Activated T-helper 2 cell treated with anti-CD3 and anti-CD28 coated beads, Interferon-gamma antibody, Interleukin-2, Interleukin-4, amounts not matched to agents 10 μg/mL and 5 μg/mL and 100 μg/mL, durations not matched to agents 14 hours and 24 hours and 36 hours (primary cell): ENCODE measurements around the gene ITPR2. TPM values are rescaled to one million over a fixed set of nuclear protein-coding genes. Genes with fewer than 3 reads are reported as not detected.

Experiments
- DNase-seq: peaks from one replicate; pipeline ENCODE4 v3.0.0; 2021; ENCODE audit warnings: low spot score
- H3K27ac Mint-ChIP-seq: one replicate; pipeline ENCODE4 v1.8.0; 2021; ENCODE audit warnings: mixed read lengths
- H3K27me3 Mint-ChIP-seq: one replicate; pipeline ENCODE4 v1.8.0; 2021; ENCODE audit warnings: low read depth, mixed read lengths
- H3K36me3 Mint-ChIP-seq: one replicate; pipeline ENCODE4 v1.8.0; 2021; ENCODE audit warnings: low read depth, mixed read lengths
- H3K4me1 Mint-ChIP-seq: one replicate; pipeline ENCODE4 v1.8.0; 2021; ENCODE audit warnings: low read depth, mixed read lengths
- H3K4me3 Mint-ChIP-seq: one replicate; pipeline ENCODE4 v1.8.0; 2021; ENCODE audit warnings: low read depth, mild to moderate bottlenecking, moderate library complexity, mixed read lengths
- H3K9me3 Mint-ChIP-seq: one replicate; pipeline ENCODE4 v1.8.0; 2021; ENCODE audit warnings: mixed read lengths
- intact Hi-C: fragments of 100-400 bp; cut with micrococcal nuclease; formaldehyde crosslinking; loops from one replicate; pipeline ENCODE4 v1.15.1; 2023
- total RNA-seq: library from RNA; stranded (reverse); gene quantifications from 2 replicates; pipeline ENCODE4 v1.2.3, GENCODE V29; 2022

ITPR2 gene
- total RNA-seq, 1 donor from 2014 or later, result 49.3 TPM

DNA sequence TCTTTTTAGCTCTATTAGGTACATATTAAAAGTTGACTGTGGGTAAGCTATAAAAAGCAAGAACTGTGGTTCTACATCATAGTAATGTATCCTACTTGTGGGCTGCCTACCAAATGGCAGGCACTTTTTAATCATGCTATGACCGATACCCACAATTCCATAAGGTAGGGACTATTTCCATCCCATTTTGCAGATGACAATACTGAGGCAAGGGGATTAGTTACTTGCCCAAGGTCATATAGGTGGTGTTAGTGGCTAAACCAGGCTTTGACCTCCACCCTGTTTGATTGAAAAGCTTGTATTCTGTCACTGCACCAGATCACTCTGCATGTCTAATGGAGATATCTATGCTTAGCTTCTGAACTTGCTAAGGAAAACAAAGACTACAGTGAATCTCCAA, 485.7 kb downstream of the ITPR2 start:
- Mint-ChIP-seq H3K9me3 (no peaks in the 10 kb centered on the region), H3K36me3 (no peaks in the 10 kb centered on the region), H3K4me3 (no peak overlapping the region), H3K27me3 (no peaks in the 10 kb centered on the region), H3K27ac (no peak overlapping the region), H3K4me1 (peaks cover 16% of the 10 kb centered on the region)
- intact Hi-C loops, result loop anchor here (2.0 kb wide), 1 partner anchor 48 kb away; no protein-coding TSS in a partner anchor
- no peak for DNase-seq

DNA sequence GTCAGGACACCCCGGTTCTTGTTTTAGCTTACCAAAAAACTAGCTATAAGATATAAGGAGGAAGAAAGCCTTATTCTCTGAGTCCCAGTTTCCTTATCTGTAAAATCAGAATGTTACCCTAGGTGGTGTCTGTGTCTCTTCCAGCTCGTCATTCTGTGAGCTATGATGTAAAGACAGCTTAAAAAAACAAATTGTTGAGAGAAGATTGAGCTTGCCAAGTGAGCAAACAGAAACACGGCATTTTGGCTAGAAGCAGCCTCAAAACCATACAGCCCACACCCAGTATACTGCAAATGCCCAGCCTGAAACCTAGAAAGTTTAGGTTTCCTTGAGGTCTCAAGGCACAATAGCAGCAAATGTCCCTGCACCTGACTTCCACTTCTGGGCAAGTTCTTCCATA, 486.3 kb downstream of the ITPR2 start:
- Mint-ChIP-seq H3K4me1 (peaks cover 16% of the 10 kb centered on the region), H3K36me3 (peaks cover 2% of the 10 kb centered on the region), H3K4me3 (no peak overlapping the region), H3K27ac (no peak overlapping the region), H3K27me3 (no peaks in the 10 kb centered on the region), H3K9me3 (no peaks in the 10 kb centered on the region)
- DNase-seq, result no peak
- intact Hi-C loops, result loop anchor here (2.0 kb wide), 1 partner anchor 48 kb away; no protein-coding TSS in a partner anchor

DNA sequence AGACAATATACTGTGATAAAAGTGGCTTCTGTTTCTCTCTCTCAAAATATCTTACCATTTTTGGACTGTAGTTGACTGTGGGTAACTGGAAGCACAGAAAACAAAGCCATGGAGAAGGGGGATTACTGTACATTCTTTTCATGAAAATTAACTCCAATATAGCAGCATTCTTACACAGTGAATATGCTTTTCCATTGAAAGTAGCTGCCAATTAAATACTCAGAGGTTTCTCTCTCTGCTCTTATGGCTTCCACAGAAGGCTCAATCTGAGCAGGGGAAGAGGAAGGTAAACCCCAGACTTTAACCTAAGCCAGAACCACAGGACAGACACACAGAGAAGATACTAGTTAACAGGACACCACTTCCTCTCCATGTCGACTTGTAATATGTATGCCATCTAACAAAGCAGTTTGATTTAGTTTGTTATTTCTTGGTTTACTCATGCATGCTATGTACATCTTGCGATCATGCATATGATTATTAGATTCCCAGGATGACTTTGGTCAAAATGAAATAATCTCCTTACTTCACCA, 487.5 kb downstream of the ITPR2 start:
- peaks cover 2% of the 10 kb centered on the region for H3K36me3 Mint-ChIP-seq
- no peaks in the 10 kb centered on the region for H3K9me3 Mint-ChIP-seq
- no peak overlapping the region for H3K27ac Mint-ChIP-seq
- no peak overlapping the region for H3K4me3 Mint-ChIP-seq
- peaks cover 25% of the 10 kb centered on the region for H3K4me1 Mint-ChIP-seq
- intact Hi-C loops, result loop anchor here (2.0 kb wide), 1 partner anchor 47 kb away; no protein-coding TSS in a partner anchor
- H3K27me3 Mint-ChIP-seq, result no peaks in the 10 kb centered on the region
- DNase-seq, result no peak

DNA sequence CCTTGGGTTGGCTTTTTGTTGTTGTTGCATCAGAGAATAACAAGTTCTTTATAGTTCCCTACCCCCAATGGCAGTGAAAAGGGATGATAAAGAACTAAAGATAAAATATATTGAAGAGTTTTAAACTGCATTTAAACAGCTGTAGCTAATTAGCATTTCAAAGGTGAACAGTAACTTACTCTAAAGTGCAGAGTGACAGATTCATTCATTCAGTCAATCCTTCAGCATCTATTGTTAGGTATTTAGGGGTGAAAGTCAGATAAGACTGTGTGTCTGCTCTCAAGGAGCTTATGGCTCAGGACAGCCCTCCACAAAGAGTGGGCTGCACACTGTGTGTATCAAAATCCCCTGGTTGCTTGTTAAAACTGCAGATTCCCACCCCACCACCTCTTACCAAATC, 491.5 kb downstream of the ITPR2 start:
- Mint-ChIP-seq H3K4me1 (peaks cover 21% of the 10 kb centered on the region), H3K4me3 (no peak overlapping the region), H3K27ac (no peak overlapping the region), H3K27me3 (no peaks in the 10 kb centered on the region), H3K36me3 (peaks cover 11% of the 10 kb centered on the region), H3K9me3 (no peaks in the 10 kb centered on the region)
- intact Hi-C loops, result no loop called here
- no peak for DNase-seq

DNA sequence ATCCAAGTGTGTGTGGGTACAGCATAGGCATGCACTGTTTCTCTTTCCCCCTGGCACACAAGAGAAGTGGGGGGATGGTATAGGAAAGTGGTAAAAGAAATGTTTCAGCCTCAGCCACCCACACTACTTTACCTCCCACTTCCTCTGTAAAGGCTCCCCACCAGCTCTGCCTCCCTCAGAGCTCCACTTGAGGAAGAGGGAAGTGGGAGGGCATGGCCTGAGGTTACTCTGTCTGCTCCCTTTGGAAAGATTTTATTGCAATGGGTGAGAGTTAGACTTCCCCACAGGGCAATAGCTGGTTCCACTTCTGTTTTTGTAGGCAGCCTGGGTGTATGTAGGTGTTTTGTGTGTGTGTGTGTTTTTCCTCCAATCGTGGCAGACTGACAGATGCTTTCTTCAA, 492.3 kb downstream of the ITPR2 start:
- peaks cover 11% of the 10 kb centered on the region for H3K36me3 Mint-ChIP-seq
- no peak overlapping the region for H3K27ac Mint-ChIP-seq
- no peaks in the 10 kb centered on the region for H3K9me3 Mint-ChIP-seq
- peaks cover 17% of the 10 kb centered on the region for H3K4me1 Mint-ChIP-seq
- no peaks in the 10 kb centered on the region for H3K27me3 Mint-ChIP-seq
- DNase-seq, result no peak
- intact Hi-C loops, result no loop called here
- H3K4me3 Mint-ChIP-seq, result no peak overlapping the region

DNA sequence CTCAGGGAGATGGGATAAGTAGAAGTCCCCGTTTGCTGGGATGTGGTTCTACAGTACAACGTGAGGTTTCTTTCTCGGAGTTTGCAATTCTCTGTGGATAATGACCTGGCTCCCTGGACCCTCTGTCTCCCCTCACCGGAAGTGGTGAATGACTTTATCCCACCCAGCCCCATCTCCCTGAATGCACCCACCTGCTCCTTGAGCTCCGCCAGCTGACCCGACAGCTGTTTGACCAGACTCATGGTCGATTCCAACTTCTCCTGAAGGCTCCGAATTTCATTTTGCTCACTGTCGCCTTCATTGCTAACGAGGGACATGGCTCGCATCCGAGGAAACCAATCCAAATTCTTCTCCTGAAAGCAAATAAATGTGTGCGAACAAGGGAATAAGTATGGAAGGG, 493.0 kb downstream of the ITPR2 start:
- DNase-seq, result no peak
- no peak overlapping the region for H3K4me3 Mint-ChIP-seq
- H3K9me3 Mint-ChIP-seq, result no peaks in the 10 kb centered on the region
- peaks cover 14% of the 10 kb centered on the region for H3K4me1 Mint-ChIP-seq
- intact Hi-C loops, result no loop called here
- H3K36me3 Mint-ChIP-seq, result peaks cover 11% of the 10 kb centered on the region
- H3K27ac Mint-ChIP-seq, result no peak overlapping the region
- no peaks in the 10 kb centered on the region for H3K27me3 Mint-ChIP-seq

DNA sequence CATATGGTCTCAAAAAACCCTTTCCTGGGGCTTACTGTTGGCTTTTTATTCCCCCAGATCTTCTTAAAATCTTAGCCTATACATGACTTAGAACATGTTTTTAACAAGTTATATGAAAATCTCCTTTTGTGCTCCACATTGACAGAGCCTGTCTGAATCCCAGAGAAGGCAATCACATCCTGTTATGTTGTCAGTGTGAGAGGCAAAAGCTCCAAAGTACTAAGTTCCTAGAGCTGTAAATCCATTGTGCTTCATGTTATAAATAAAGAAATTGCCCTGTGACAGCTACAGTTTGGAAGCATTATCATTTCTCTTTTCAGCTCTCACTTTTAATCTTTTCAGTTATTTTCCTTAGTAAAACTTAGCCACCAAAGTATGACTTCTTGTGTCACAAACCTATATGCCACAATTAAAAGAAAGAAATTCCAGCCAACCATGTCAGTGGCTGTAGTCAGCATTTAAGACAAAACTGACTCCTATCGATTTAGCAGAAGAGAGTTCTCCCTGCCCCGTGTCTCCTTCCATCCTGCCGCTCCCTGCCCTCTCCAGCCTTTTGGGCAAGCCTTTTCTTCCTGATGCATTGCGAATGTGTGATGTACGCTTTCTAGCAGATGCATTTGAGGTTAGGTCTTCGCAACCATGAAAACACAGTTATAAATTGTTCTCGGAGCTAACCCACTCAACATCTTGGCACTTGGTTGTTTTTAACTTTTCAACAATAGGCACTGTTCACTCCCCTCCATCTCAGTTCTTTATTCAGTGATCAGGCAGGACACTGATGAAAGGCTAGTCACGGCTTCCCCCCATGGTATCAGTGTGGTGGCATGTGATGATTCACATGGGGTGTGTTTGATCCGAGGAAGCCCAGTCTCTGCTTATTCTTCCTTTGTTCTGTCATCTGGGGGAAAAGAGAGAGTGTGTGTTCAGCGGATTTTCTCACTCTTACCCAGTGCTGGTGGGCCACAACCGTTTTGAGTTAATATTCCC, 494.1 kb downstream of the ITPR2 start:
- intact Hi-C loops, result no loop called here
- H3K27ac Mint-ChIP-seq, result no peak overlapping the region
- no peaks in the 10 kb centered on the region for H3K27me3 Mint-ChIP-seq
- peaks cover 11% of the 10 kb centered on the region for H3K36me3 Mint-ChIP-seq
- no peak overlapping the region for H3K4me3 Mint-ChIP-seq
- H3K4me1 Mint-ChIP-seq, result peaks cover 12% of the 10 kb centered on the region
- DNase-seq, result no peak
- H3K9me3 Mint-ChIP-seq, result no peaks in the 10 kb centered on the region

DNA sequence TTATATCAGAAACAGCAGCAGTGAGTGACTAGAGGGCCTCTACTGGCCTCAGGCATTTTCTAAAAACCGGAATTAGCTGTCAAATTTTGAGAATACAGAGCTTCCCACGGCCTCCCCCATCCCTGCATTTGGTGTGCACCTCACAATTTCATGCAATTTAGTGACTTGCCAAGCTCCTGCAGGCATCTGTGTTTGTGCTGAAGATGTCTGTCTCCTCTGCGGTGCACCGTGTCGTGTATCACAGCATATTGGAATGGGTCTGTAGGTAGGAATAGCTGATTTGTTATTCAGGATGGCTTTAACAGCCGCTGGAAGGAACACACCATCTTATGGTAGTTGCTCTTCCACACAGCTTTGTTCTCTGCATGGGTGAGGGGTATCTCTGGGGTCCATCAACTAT, 497.3 kb downstream of the ITPR2 start:
- Mint-ChIP-seq H3K36me3 (peaks cover 8% of the 10 kb centered on the region), H3K9me3 (peaks cover 4% of the 10 kb centered on the region), H3K27me3 (no peaks in the 10 kb centered on the region), H3K4me1 (peaks cover 7% of the 10 kb centered on the region), H3K4me3 (no peak overlapping the region), H3K27ac (no peak overlapping the region)
- DNase-seq, result no peak
- intact Hi-C loops, result no loop called here

DNA sequence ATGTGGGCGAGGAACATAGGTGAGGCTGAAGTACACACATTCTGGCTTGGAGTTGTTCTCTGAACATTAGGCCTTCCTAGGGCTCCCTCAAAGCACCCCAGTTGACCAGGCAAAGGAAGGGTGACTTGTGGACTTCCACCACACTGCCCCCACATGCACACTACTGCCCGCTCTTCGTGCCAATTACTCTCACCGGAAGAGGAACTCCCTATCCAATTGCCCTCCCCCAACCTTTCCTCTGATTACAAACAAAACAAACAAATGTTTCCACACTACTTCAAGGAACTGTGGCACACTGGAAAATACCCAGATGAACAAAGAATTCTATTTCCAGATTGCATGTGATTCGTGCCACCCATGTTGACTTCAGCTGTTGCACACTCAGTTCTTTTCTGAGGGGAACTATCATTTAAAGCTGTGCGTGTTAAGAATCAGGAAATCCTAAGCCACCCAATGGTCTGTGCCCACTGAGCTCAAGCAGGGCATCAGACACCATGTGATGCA, 498.3 kb downstream of the ITPR2 start:
- Mint-ChIP-seq H3K27me3 (peaks cover 2% of the 10 kb centered on the region), H3K4me3 (no peak overlapping the region), H3K9me3 (peaks cover 4% of the 10 kb centered on the region), H3K4me1 (peaks cover 3% of the 10 kb centered on the region), H3K36me3 (peaks cover 5% of the 10 kb centered on the region), H3K27ac (no peak overlapping the region)
- DNase-seq, result no peak
- intact Hi-C loops, result no loop called here

DNA sequence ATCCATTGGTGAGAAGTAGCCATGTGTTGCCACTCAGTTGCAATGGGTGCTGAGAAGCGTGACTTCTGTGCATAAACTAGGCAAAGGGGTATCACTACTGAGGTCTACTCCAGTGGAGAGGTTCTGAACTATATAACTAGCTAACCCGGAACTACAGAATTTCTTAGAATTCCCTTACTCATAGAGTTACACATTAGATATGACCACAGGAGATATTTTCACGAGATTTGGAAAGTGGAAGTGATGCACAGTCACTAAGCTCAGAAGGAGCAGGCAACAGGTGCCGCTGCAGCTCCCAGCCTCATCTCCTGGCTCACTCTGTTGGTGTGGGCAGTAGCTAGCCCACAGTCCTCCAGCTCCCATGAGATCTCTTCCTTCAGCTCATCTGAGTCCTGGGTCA, 501.0 kb downstream of the ITPR2 start:
- DNase-seq, result no peak
- H3K27me3 Mint-ChIP-seq, result peaks cover 22% of the 10 kb centered on the region
- peaks cover 4% of the 10 kb centered on the region for H3K9me3 Mint-ChIP-seq
- no peak overlapping the region for H3K4me3 Mint-ChIP-seq
- H3K27ac Mint-ChIP-seq, result no peak overlapping the region
- intact Hi-C loops, result no loop called here
- H3K36me3 Mint-ChIP-seq, result no peaks in the 10 kb centered on the region
- H3K4me1 Mint-ChIP-seq, result peaks cover 3% of the 10 kb centered on the region

DNA sequence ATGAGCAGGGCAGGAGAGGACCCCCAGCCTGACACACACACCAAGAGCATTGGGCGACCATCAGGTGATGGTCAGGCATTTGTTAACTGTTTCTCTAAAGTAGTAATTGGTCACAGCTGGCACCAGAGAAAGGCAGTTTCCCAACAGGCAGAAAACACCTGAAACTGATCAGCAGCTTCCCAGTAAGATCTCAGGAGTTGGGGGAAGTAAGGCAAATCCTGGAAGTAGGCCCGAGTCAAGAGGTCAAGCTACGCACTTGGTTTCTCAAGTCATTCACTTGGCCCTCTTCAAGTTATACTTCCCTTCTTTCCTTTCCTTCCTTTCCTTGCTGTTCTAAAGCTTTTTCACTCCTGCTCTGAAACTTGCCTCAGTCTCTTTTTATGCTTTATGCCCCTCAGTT, 501.9 kb downstream of the ITPR2 start:
- peaks cover 24% of the 10 kb centered on the region for H3K27me3 Mint-ChIP-seq
- no peaks in the 10 kb centered on the region for H3K36me3 Mint-ChIP-seq
- no peak overlapping the region for H3K27ac Mint-ChIP-seq
- no peak for DNase-seq
- H3K9me3 Mint-ChIP-seq, result peaks cover 4% of the 10 kb centered on the region
- no peak overlapping the region for H3K4me3 Mint-ChIP-seq
- peaks cover 3% of the 10 kb centered on the region for H3K4me1 Mint-ChIP-seq
- intact Hi-C loops, result no loop called here

DNA sequence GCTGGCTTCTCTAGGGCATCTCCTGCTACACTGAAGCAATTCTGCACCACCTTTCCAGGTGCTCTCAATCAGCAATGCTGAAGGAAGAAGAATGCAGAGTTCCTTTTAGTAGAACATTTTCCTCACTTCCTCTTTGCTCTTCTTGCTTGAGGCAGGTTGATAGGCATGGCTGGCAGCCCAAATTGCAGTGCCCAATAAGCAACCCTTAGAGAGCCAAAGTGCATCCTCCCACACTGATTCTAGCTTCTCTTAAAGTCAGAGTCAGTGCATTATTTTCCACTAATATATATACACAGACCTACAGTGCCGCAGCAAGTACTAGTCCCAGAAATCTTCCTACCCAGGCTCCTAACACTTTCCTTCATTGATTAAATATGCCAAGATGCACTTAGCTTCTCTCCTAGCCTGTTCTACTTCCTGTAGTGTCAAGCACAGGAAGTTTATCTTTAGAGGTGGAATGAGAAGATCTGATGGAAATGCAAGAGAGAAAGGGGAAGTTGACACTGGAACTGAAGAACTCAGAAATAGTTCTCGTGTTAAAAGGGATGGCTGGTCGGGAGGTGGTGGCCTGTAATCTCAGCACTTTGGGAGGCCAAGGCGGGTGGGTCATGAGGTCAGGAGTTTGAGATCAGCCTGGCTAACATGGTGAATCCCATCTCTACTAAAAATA, 504.9 kb downstream of the ITPR2 start:
- H3K36me3 Mint-ChIP-seq, result no peaks in the 10 kb centered on the region
- H3K27ac Mint-ChIP-seq, result no peak overlapping the region
- H3K27me3 Mint-ChIP-seq, result peaks cover 29% of the 10 kb centered on the region
- DNase-seq, result no peak
- intact Hi-C loops, result no loop called here
- no peak overlapping the region for H3K4me3 Mint-ChIP-seq
- H3K9me3 Mint-ChIP-seq, result peaks cover 4% of the 10 kb centered on the region
- peaks cover 3% of the 10 kb centered on the region for H3K4me1 Mint-ChIP-seq

DNA sequence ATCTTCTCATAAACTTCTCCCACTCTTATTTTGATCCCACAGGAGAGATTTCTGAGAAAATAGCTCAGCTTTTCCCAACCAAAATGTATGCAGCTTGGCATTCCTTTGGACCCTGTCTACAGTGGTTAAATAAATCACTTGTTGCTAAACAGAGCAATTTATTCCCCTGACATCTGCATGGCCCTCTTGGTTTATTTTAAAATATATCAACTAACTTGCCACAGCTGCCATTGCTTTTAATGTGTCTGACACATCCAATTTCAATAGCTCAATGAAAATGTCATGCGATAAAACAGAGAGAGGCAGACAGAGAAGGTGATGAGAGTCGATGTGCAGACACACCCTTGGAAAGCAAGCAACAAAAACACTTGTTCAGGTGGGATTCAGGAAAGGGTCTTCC, 509.3 kb downstream of the ITPR2 start:
- intact Hi-C loops, result no loop called here
- H3K4me1 Mint-ChIP-seq, result no peaks in the 10 kb centered on the region
- H3K27me3 Mint-ChIP-seq, result peaks cover 32% of the 10 kb centered on the region
- no peaks in the 10 kb centered on the region for H3K36me3 Mint-ChIP-seq
- no peak for DNase-seq
- no peaks in the 10 kb centered on the region for H3K9me3 Mint-ChIP-seq
- H3K4me3 Mint-ChIP-seq, result no peak overlapping the region
- H3K27ac Mint-ChIP-seq, result no peak overlapping the region
